GM21515 (cell line): ENCODE measurements around the gene PLXNA2.

Experiments used
- ATAC-seq: cut with Tn5 transposase; IDR thresholded peaks from one replicate; pipeline ENCODE4 v1.9.1; 2021; ENCODE audit not compliant: unreplicated experiment

The PLXNA2 gene

DNA sequence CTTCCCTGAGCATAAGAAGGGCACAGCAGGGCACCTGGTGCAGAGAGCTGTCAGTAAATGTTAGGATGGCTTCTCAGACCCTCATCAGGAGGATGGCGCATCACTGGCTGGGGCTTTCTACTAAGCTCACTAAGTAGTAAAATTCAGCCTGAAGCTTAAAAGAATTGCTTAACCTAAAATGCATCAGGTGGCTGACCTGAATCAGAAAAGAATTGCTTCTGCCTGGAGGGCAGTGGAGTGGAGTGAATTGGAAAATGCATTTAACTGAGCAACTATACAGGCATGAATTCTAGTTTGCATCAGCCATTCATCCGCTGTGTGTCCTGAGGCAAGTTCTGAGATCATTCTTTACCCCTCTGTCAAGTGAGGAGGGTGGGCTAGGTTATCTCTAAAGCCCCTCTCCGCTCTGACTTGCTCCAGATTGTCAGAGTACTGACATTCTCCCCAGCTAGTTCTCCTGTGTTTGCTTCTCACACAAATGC is 191.2 kb downstream of the PLXNA2 start:
- ATAC-seq, result no peak

DNA sequence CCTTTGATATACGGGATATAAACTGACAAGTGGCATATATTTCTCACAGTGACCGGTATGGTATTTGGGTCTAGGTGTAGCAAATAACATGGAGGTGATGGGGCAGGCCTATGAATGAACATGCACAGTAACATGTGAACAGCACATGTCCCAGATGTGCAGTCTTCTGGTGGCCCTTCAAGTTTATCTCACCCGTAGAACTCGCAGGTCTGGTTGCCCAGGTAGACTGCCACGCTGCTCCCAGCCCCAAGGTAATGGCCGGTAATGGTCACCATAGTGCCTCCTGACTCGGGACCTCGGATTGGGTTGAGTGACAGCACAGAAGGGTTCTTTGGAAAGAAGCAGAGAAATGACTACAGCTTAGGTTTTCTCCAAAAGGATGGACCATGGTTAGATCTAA is 192.0 kb downstream of the PLXNA2 start:
- no peak for ATAC-seq

DNA sequence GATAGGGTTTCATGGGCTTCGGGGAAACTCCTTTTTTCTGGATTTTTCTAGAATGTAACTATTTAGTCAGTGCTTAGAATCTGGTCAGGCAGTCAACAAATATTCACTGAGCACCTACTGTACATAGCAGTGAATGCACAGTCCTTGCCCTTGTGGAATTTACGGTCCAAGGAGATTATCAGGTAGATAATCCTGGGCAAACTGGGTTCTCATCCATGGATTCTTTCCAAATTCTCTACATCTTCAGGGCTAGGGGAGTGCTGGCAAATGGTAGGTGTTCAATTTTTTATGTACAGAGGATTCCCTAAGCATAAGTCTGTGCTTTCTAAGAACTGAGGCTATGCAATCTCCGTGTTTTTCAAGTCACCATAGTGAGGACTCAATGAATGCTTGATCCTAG is 192.5 kb downstream of the PLXNA2 start:
- ATAC-seq, result no peak

- no peak for ATAC-seq
Measured at GRCh38 chr1:208048904-208049303, 195.3 kb downstream of the PLXNA2 start.

- no peak for ATAC-seq
Measured at GRCh38 chr1:208047975-208048374, 196.2 kb downstream of the PLXNA2 start.

GRCh38 chr1:208047476-208047934 is 196.7 kb downstream of the PLXNA2 start:
- ATAC-seq, result no peak

DNA sequence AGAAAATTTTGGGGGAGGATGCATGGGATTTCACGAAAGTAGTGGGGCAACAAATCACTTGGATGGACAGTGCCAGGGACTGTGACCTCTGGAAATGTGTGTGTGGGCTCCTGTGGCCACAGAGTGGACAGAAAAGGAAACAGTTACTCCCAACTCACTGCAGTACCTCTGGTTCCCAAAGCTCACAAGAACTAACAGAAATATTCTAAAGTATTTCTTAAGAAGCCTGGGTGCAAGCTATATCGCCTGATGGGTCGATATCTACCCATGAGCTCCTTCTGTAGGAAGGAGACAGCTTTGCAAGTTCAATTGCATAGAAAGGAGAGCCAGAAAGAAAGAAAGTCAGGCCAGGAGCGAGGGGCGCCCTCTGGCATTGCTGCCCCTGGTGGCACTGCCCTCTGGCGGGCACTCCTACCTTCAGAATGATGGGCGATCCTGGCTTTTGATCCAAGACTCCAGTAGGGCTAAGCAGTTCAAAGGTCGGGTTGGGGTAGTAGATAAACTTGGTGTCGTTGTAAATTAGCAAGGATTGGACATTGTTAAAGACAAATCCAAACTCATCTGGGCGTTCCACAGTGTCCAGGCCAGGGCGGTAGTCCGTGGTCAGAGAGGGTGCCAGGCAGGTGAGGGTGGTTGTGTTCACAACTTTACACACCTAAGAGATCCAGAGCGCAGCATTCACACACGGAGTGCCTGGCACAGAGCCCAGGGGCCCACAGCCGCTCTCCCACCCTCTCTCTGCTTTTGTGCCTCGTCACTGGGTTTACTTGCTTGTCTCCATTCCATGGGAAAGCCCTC is 198.5 kb downstream of the PLXNA2 start:
- no peak for ATAC-seq

- no peak for ATAC-seq
Measured at GRCh38 chr1:208044589-208045462, 199.4 kb downstream of the PLXNA2 start.

- ATAC-seq, result no peak
Measured at GRCh38 chr1:208043691-208044181, 200.4 kb downstream of the PLXNA2 start.

DNA sequence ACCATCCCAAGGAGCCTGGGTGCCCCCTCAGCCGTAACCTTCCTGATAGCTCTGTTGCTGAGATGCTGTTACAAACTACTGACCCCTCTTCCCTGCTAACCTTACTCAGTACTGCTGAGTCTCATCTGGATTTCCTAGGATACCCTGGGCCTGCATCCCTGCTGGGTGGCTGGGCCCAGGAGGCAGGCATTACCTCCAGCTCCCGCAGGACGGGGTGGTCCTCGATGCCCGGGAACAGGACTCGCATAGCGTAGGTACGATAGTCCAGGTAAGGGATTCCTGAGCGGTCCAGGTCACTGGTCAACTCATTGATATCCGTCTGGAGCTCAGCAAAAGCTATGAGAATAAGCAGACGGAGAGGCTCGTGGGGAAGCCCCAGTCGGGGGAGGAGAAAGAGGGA is 201.3 kb downstream of the PLXNA2 start:
- no peak for ATAC-seq

- ATAC-seq, result no peak
Measured at GRCh38 chr1:208042041-208042615, 202.1 kb downstream of the PLXNA2 start.

DNA sequence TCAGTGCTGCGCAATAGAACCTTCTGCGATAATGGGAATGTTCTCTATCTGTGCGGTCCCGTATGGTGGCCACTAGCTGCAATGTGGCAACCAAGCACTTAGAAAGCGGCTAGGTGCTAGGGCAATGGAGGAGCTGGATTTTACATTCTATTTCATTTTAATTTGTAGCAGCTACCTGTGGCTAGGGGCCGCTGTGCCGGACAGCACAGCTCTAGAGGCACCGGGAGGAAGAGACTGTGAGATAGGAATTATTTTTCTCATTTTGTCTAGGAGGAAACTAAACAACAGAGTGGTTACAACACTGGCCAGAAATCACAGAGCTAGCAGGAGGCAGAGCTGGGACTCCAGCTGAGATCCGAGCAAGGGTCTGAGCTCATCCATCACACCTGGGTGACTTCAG is 202.7 kb downstream of the PLXNA2 start:
- ATAC-seq, result no peak

DNA sequence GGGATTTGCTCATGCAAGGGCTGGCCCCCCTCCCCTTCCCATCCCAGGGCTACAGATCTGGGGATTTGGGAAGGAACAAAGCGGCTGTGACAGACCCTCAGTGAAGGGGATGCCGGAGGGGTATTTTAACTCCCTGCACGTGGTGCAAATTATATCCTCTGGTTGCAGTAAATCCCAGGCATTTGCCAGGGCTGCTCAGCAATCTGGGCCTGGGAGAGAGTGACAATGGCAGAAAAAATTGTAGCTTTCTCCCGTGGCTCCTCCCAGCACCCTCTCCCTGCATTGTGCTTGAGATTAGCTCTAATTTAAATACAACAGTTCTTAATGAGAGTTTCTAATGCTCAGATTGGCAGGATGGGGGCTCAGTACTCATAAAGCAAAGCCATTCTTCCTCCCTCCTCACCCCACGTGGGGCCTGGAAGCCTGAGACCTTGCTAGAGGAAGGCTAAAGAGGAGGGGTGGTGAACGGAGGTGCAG is 203.3 kb downstream of the PLXNA2 start:
- no peak for ATAC-seq

DNA sequence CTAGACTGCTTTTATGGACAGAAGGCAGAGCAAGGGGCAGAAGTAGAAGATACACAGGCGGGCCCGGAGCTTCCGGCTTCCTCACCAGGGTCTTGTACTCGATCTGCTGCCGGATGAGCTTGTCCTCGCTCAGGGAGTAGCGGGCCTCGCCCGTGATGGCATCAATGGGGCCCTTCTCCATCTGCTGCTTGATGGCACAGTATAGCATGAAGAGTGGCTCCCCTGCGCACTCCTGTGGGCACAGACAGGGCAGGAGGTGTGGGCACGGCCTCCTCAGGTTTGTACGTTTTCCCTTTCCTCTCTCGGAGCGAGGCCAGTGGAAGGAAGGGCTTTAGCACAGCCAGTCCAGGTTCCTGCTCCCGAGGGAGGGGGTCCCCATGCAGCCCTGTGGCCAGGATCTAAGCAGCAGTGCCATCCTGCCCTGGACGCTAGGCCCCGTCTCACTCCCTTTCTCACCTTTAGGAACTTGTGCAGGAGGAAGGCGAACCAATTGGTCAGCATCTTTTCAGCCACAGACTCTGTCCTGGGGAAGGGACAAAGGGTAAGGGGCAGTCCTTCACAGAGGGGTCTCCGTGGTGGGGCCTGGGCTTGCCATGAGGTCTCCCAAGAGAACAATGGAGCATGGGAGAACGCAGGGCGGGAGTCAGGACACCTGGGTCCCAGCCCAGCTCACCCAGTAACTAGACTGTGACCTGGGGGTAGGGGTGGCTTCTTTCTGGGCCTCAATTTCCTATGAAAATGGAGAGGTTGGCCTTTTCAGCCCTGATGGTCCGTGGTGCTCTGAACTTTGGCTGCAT is 204.4 kb downstream of the PLXNA2 start:
- no peak for ATAC-seq

GRCh38 chr1:208038303-208038702 is 205.9 kb downstream of the PLXNA2 start:
- ATAC-seq, result no peak

- ATAC-seq, result no peak
Measured at GRCh38 chr1:208036918-208037766, 207.0 kb downstream of the PLXNA2 start.

DNA sequence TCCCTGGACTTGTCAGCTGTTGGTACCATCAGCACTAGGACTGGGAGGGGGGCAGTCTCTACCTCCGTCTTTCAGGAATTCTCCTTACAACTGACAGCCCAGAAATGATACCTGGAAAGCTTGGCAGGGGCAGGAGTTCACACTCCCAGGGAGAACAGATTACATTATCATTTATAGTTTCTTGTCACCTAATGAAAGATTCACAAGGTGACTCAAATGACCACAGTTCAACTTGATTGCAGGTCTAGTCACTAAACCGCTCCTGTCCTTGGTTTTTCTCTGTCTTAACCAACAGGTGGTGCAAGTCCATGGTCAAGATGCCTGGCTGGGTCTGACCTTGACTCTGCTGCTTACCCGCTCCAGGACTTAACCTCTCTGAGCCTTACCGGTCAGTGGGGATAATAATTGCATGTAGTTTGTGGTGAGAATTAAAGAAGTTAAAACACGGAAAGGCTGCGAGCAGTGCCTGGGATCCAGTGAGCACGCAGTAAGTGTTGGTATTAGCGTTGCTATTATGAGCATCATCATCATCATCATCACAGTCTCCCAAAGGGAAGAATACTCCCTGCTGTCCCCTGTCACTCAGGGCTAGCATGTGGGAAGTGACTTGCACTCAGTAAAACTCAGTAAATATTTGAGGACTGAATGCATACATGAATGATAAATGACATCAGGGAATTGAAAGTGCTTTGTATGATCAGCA is 207.9 kb downstream of the PLXNA2 start:
- ATAC-seq, result no peak

DNA sequence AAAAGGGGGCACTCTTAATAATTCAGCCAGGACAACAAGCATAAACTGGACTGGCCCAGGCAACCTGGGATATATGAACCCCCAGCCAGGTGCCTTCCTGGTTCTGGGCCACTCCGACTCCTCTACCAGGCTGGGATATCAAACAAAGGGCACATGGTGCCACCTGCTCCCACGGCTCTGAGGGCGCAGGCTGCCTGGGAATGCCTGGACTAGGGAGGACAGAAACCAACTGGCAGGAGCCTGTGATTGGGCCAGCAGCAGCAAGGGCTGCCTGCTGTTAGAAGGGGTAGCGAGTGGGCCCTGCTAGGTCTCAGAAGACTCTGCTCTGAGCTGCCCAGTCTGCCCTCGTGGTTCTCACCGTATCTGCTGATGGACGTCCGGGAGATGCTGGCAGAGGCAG is 210.0 kb downstream of the PLXNA2 start:
- no peak for ATAC-seq

GRCh38 chr1:208033236-208033635 is 210.9 kb downstream of the PLXNA2 start:
- ATAC-seq, result no peak
